HG03066 (cell line): Measurements from ENCODE around the gene SLC7A10.

Source experiments
- ATAC-seq: cut with Tn5 transposase; IDR thresholded peaks from one replicate; pipeline ENCODE4 v1.9.1; 2021; ENCODE audit warnings: low read depth; ENCODE audit not compliant: unreplicated experiment

The SLC7A10 gene

GRCh38 chr19:33255781-33256180, 30.1 kb upstream of the SLC7A10 start:
- ATAC-seq: no peak

DNA sequence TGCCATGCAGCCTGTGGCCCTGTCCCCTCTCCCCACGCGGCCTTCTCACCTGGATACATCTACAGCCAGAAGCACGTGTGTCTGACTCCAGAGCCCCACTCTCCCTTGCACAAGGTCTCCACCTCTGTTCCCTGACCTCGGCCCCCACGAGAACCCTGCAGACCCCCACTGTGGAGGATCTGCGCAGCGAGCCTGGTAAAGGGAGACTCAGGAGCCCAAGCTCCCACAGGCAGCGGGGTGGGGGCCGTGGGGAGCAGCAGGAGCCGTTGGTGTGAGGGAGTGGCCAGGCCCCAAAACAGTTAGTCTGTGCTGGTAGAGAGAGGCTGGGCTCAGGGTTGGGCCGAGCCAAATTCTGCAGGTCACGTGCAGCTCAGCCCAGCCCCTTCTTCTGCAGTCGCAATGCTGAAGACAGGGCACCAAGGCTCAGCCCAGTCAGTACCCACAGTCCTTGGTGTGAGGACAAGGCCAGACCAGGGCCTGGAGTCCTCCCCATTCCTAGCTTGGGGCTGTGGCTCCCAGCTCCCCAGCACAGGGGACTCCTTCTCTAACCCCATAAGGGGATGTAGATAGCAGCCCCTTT, 28.7 kb upstream of the SLC7A10 start:
- no peak for ATAC-seq

- ATAC-seq: no peak
Measured at GRCh38 chr19:33252971-33253370, 27.3 kb upstream of the SLC7A10 start.

DNA sequence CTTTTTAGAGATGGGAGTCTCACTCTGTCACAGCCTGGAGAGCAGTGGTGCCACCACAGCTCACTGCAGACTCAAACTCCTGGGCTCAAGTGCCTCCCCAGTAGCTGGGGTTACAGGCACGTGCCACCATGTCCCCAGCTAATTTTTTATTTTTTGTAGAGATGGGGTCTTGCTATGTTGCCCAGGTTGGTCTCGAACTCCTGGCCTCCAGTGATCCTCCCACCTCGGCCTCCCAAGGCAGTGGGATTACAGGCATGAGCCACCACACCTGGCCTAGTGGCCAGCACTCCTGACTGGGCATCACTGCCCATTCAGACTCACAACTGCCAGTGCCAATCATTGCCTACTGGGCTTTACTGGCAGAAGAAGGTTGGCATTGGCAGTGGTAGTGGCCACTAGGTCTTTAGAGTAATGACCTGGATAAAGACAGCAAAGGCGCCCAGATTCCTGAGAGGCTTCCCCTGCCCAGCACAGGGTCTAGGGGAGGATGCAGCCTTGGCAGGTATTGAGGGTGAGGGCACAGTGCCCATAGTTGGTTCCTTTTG, 26.8 kb upstream of the SLC7A10 start:
- ATAC-seq: no peak

- no peak for ATAC-seq
Measured at GRCh38 chr19:33251526-33252090, 26.0 kb upstream of the SLC7A10 start.

GRCh38 chr19:33251076-33251475, 25.4 kb upstream of the SLC7A10 start:
- ATAC-seq: no peak

DNA sequence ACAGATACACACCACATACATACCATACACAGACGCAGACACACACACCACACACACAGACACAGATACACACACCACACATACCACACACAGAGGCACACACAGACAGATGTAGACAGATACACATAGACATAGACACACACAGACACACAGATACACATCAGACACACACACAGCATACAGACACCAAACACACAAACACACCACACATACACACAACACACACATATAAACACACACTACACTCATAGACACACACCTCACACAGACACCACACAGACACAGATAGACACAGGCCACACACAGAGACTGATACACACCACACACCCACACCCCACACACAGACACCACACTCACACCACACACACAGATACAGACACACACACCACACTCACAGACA, 24.9 kb upstream of the SLC7A10 start:
- no peak for ATAC-seq

GRCh38 chr19:33249740-33250366, 24.2 kb upstream of the SLC7A10 start:
- no peak for ATAC-seq

GRCh38 chr19:33248954-33249613, 23.4 kb upstream of the SLC7A10 start:
- ATAC-seq: no peak

DNA sequence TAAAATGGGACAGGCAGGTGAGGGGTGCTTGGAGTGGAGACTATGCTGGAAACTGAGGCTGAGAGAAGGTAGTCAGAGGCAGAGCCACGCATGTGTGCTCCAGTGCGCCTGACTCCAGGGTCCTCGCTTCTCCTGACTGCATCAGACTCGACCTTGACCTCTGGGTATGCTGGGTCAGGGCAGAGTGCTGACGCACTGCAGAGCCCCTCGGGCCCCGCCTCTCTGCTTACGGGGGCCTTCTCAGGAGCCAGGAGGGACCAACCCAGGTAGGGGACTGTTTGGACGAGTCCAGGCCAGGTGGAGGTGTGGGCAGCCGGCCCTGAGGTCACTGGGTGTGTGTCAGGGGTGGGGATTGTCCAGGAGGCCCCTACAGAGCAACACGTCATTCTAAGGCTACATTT, 22.9 kb upstream of the SLC7A10 start:
- no peak for ATAC-seq

GRCh38 chr19:33248104-33248503, 22.5 kb upstream of the SLC7A10 start:
- ATAC-seq: no peak

DNA sequence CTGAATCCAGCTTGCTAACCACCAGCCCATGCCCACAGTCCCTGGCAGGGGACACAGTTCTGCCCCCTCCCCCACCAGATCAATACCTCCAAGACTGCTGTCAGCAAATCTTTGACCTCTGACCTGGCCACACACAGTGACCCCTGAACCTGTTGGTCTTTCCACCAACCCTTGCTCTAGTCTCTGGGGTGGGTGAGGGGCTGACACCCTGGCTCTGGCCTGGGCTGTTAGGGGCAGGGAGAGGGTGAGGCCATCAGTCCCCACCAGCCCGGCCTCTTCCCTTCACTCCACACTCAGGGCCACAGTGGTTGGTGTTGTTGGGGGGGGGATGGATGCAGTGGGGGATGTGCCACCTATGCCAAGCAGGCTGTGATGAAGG, 21.8 kb upstream of the SLC7A10 start:
- no peak for ATAC-seq

DNA sequence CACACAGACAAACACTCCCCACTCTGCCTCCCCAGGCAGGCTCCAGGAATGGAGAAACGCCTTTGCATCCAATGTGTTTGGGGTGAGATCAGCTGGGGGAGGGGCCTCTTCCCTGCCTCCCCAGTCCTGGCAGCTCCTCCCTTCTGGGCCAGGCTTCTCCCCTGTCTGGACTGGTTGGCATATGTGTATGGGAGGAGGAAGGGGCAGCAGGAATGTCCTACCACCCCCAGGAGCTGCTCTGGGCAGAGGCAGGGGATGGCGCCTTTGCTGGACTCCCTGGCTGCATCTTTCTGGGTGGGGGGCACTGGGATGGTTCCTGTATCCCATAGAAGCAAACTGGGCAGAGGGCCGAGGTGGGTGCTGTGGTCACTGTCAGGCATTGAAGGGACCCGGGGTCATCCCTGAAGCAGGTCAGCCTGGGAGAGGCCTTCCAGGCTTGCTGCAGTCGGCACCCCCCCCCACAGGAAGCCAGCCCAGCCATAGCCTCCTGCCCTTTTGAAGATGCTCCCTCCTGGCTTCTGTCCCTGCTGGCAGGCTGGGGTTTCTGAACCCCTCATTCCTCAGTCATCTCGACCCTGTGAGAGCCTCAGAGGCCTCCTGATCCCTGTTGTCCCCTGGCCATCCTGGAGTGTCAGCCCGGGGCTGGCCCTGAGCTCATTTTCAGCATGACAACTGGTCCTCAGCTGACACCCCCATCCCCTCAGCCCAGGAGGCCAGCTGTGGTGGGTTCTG, 21.2 kb upstream of the SLC7A10 start:
- no peak for ATAC-seq

DNA sequence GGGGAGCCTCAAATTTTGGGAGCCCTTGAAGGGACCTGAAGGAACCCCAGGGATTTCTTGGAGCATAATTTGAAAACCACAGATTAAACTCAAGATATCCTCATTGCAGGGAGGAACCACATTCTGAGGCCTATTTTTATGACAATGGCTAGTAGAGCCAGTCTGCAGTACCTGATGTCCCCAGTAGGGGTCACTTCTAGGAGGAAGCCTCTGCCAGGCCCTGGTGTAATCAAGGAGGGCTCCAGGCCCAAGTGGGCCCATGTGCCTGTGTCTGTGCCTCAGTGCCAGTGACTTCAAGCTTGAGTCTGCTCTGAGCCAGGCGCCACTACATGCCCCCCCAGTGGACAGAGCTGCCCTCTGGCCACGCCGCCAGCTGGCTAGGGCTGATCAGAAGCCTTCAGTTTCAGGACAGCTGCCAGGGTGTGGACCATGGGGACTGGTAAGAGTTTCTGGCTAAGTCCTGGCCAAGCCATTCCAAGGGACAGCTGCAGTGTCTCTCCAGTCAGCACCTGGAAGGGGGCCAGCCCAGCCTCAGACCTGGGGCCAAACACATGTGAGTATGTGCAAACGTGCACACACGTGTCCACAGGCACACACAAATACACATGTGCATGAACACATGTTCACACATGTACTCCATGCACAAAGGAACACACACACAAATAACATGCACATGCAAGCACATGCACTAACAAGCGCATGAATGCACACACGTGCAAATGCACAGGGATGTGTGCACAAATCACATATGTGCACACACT, 20.5 kb upstream of the SLC7A10 start:
- no peak for ATAC-seq

- ATAC-seq: no peak
Measured at GRCh38 chr19:33242911-33243310, 17.3 kb upstream of the SLC7A10 start.

DNA sequence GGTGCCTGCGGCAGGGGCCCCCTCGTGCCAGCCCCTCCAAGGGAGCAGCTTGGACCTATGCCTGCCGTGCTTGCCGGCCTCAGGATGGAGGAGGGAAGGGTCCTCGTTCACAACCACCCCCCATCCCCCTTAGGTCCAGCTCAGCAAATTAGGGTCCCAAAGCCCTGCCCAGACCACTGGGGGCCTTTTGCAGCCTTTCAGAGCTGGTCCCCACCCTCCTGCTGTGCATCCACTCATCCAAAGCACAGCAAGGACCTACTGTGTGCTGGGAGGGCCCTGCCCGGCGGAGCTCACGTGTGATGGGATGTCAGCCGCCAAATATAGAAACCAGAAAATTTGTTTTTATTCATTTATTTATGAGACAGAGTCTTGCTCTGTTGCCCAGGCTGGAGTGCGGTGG, 16.5 kb upstream of the SLC7A10 start:
- no peak for ATAC-seq

DNA sequence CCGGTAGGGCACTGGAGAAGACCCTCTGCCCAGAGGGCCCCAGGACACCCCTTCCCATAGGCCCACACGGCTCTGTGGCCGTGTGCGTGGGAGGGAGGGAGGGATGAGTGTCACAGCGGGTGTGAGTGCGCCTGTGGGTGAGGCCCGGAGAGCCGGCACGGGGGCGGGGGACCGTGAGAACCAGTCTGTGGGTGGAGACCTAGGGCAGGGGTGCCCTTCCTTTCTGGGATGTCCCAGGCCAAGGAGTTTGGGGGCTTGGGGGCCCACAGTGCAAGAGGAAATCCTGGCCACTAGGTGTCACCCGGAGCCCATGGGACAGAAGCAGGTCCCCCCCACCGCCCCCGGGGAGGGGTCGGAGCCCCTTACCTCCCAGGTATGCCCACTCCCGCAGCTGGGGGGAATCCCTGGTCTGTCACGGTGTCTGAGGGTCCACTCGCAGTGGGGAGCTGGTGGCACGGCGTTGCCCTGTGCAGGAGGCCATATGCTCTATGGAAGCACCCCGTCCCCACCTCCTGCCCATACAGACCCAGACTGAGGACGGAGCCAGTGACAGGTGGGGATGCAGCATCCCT, 16.0 kb upstream of the SLC7A10 start:
- no peak for ATAC-seq

GRCh38 chr19:33241091-33241529, 15.5 kb upstream of the SLC7A10 start:
- no peak for ATAC-seq

DNA sequence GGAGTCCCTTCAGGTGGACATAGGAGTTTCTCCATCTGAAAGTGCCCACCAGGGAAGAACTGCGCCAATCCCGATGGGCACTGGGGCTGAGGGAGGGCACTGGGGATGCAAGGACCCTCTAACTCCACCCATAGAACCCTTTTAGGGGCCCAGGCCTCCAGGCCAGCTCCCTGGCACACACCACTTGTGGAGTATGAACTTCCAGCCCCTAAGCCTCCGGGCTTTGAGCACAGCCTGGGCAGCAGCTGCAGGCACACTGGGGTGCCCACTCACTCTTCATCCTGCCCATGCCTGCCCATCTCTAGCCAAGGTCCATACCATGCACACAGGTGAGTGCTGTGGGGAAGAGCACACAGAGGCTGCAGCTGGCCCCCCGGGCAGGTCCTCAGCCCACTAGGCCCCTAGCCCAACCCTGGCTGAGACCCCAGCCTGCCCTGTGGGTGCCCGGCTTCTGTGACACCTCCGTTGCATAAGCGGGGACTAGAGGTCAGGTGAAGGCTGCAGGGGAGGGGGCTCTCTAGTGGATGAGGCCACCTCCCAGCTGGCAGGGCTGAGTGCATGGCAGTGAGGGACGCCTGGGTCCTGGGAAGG, 14.6 kb upstream of the SLC7A10 start:
- ATAC-seq: no peak
